GM12865 (cell line): ENCODE data around the gene CASZ1.

Experiments used
- DNase-seq: peaks from one replicate; pipeline ENCODE4 v3.0.0; 2010; ENCODE audit warnings: low read depth
- H3K4me3 ChIP-seq: 2 replicates; pipeline ENCODE4 v1.5.1; 2011; ENCODE audit warnings: mild to moderate bottlenecking, low read depth, low read length, control low read depth
- TF ChIP-seq, protein P1 (sequence below): IDR thresholded peaks from 2 replicates; pipeline ENCODE4 v1.5.1; 2011; ENCODE audit warnings: low read length, control low read depth, low read depth, inconsistent platforms; ENCODE audit not compliant: insufficient read depth; ENCODE audit errors: missing control alignments

CASZ1 gene

DNA sequence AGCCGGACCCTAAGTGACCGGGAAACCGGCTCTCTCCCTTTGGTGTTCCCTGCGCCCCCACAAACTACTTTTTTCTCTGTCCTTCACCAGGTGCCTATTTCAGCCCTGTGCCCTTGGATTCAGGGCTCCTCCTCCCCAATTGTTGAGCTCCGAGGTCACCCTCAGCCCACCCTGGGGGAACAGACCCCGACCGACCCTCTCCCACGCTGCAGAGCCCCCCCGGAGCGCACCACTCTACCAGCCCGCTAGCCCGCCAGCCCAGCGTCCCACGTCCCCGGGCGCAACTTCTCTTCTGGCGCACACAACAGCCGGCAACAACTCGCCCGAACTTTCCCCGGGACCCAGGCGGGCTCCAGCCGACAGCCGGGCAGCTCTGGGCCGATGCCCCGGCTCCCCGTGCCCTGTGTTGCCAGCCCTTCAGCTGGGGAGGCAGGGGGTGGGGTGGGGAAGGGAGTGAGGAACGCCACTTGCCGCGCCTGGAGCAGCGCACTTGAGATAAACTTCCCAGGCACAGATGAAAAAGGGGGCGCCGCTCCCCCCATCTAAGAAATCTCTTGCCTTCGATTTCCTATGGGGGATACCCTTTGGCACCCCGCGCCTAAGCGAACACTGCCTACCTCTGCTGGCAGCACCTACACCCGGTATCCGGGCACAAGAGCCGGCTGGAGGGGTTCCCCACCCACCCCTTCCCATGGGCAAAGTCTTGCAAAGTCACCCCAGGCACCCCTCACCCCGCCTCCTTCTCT, 997 bp downstream of the CASZ1 start:
- H3K4me3 ChIP-seq: peak overlapping the region; percentile 55
- TF ChIP-seq, protein P1, sequence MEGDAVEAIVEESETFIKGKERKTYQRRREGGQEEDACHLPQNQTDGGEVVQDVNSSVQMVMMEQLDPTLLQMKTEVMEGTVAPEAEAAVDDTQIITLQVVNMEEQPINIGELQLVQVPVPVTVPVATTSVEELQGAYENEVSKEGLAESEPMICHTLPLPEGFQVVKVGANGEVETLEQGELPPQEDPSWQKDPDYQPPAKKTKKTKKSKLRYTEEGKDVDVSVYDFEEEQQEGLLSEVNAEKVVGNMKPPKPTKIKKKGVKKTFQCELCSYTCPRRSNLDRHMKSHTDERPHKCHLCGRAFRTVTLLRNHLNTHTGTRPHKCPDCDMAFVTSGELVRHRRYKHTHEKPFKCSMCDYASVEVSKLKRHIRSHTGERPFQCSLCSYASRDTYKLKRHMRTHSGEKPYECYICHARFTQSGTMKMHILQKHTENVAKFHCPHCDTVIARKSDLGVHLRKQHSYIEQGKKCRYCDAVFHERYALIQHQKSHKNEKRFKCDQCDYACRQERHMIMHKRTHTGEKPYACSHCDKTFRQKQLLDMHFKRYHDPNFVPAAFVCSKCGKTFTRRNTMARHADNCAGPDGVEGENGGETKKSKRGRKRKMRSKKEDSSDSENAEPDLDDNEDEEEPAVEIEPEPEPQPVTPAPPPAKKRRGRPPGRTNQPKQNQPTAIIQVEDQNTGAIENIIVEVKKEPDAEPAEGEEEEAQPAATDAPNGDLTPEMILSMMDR: no peak
- no peak for DNase-seq

DNA sequence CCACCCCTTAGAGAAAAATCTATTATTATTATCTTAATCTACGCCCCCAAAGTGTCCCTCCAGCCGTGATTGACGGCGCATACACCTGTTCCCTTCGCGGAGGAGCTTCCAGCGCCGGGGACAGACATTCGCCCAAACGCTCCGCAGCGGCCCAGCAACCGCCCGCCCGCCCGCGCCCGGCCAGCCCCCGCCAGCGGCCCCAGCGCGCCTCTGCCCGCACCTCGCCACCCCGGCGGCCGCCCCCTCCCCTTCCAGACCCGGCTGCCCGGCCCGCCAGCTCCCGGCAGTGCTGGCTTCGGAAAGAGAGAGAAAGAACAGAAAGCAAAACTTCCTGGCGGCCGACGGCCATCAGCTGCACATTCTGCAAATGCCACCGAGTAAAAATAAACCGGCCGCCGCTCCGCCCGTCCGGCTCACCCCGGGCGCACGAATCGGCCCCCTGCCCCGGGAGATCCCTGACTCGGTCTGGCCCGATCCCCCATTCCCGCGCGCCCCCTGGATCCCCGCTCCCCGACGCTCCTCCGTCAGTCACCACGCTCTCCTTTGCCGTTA, 1.6 kb downstream of the CASZ1 start:
- peak; percentile 14 for DNase-seq
- peak overlapping the region; percentile 55 for H3K4me3 ChIP-seq
- TF ChIP-seq, protein P1: no peak

DNA sequence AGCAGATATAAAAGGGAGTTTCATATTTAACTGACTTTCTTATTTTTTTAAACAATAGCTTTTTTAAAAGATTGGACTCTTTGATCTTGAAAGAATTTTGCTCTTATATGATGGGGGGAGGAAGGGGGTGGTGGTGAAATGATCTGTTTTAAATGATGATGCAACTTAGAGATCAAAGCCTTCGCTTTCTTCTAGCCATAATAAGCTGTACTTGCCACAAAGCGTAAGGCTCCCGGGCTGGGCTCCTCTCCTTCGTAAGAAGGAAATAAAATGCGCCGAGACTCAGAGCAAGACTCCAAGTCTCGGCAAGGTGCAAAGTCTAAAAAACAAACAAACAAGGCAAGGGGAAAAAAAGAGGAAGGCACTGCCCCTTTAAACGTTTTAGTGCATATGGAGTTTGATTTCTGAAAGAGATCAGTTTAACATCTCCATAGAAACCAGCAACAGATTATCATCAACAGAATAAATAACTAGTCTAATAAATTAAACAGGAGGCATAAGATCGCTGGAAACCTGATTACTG, 3.3 kb downstream of the CASZ1 start:
- H3K4me3 ChIP-seq: no peak overlapping the region
- DNase-seq: no peak
- TF ChIP-seq, protein P1: no peak

DNA sequence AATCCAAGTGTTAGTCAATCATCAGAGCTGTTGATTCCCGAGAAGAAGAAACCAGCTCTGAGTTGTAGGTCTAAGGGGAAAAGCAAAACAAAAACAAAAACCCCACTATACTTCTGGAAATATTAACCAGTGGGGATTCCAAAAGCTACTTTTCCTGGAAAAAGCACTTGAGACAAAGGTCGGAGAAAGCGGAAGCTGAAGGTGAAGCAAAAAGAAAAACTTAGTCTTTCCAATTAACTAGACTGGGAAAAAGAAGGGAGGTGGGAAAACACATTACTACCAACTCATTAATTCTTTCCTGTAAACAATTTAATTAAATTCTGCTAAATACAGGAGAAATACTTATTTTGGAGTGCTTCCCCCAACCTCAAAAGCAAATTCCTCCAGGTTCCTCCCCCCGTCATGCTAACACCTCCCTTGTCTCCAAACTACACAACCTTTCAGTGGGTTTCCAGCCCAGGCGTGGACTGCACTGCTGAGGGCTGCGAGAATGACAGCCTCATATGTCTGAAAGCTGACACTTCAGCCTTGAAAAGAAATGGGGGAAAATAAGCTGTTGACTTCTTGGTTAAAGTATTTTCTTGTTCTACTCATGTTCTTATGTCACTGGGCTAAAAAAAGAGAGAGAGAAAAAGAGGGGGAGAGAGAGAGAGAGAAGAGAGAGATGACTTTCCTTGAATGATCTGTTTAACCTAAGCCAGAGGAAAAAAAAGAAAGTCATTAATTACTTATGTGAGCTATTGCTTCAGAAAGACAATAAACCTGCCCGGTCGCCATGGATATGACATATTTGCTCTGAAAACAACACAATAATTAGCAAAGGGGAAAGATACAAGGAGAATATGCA, 5.1 kb downstream of the CASZ1 start:
- DNase-seq: no peak
- TF ChIP-seq, protein P1: no peak
- H3K4me3 ChIP-seq: no peak overlapping the region

DNA sequence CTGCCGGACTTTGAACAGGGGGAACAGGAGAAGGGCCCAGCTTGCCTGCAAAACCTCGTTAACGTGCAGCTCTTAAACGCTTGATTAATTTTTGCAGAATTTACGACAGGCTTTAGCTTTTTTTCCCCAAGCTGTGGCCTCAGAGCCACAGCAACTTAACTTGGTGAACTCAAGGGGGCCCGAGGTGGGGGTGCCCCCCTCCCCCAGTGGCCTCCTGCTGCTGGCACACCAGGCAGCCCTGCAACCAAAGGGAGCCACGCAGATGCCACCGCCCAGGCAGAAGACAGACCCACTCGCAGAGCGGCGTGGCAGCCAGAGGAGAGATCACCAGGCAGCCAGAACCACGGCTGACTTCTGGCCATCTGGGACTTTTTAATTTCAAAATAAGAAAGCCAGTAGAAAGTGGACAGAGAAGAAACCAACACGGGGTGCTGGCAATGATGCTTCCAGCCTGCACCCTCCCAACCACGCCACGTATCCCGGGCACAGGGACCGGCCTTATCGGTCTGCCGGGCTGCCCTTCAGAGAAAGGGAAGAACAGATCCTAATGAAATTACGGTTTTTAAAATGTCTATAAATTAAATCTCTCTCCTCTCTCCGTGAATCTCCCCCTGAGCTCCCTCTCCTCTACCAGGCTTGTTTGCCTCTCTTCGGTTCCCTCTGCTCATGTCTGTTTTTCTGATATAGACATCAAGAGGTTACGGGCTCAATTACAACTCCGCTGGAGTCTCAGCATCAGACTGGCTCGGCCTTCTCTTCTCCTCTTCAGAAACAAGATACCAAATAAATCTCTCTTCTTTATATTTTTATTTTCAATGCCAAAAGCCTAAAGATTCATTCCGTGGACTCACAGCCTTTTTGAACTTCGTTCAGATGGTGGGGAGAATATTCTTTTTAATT, 6.4 kb downstream of the CASZ1 start:
- H3K4me3 ChIP-seq: no peak overlapping the region
- DNase-seq: no peak
- TF ChIP-seq, protein P1: no peak

DNA sequence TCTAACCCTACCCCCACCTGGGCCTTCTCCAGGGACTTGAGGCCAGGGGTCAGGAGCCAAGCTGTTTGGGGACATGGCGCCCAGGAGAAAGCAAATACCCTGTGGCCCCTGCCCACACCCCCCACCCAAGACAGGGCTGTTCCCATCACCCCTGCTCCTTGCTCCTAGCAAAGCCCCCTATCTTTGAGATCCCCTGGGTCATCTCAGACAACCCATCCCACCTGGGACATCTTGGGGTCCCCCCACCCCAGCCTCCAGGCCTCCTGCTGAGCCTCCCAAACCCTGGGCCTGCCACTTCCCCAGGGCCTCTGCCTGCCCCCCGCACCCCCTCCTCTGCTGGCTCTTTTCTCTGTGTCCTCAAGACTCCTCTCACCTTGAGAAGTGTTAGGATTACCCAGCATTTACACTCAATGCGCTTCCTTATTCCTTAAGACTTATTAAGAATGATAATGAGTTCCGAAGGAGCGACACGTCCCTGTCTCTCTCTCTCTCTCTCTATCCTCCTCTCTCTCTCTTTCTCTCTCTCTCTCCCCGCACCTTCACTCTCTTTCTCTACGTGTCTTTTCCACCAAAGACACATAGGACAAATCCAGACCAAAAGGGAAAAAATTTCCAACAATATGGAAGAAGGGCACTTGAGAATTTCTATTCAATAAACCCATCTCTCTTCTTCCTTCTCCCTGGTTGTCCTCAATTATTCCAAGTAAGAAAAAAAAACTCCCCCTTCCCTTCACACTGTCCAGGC, 7.2 kb downstream of the CASZ1 start:
- TF ChIP-seq, protein P1: no peak
- no peak for DNase-seq

More for the DNA sequence above, 7.2 kb downstream of the CASZ1 start:
- H3K4me3 ChIP-seq: no peak overlapping the region
